Measurements from ENCODE around the gene IL1B.
"Not testable (repeated sequence)": the region's sequence is repeated elsewhere in the genome, so short reads cannot be mapped to it uniquely, and the experiment has no call there.

IL1B gene

GRCh38 chr2:112849956-112850355, 13.4 kb upstream of the IL1B start:
- DNase-seq: no peak

GRCh38 chr2:112848833-112849232, 12.3 kb upstream of the IL1B start:
- no peak for DNase-seq

- no peak for DNase-seq
Observed at GRCh38 chr2:112846031-112846430, 9.5 kb upstream of the IL1B start.

- DNase-seq: no peak
Observed at GRCh38 chr2:112843836-112844235, 7.3 kb upstream of the IL1B start.

GRCh38 chr2:112843288-112843687, 6.7 kb upstream of the IL1B start:
- no peak for DNase-seq

- DNase-seq: no peak
Observed at GRCh38 chr2:112841295-112842044, 4.9 kb upstream of the IL1B start.

GRCh38 chr2:112840068-112840445, 3.5 kb upstream of the IL1B start:
- no peak for DNase-seq

- no peak for DNase-seq
Observed at GRCh38 chr2:112839407-112840067, 3.0 kb upstream of the IL1B start.

- DNase-seq: no peak
Observed at GRCh38 chr2:112836163-112836560, 417 bp downstream of the IL1B start.

GRCh38 chr2:112835536-112836162, 930 bp downstream of the IL1B start:
- DNase-seq: no peak

- DNase-seq: no peak
Observed at GRCh38 chr2:112835061-112835501, 1.5 kb downstream of the IL1B start.

- no peak for DNase-seq
Observed at GRCh38 chr2:112834396-112835037, 2.1 kb downstream of the IL1B start.

GRCh38 chr2:112833976-112834375, 2.6 kb downstream of the IL1B start:
- DNase-seq: no peak

GRCh38 chr2:112833639-112833931, 3.0 kb downstream of the IL1B start:
- not testable (repeated sequence) for DNase-seq

- DNase-seq: no peak
Observed at GRCh38 chr2:112832841-112833638, 3.5 kb downstream of the IL1B start.

GRCh38 chr2:112831946-112832840, 4.4 kb downstream of the IL1B start:
- no peak for DNase-seq

- DNase-seq: no peak
Observed at GRCh38 chr2:112831513-112831845, 5.1 kb downstream of the IL1B start.

GRCh38 chr2:112830682-112831512, 5.7 kb downstream of the IL1B start:
- DNase-seq: no peak

- no peak for DNase-seq
Observed at GRCh38 chr2:112829961-112830681, 6.5 kb downstream of the IL1B start.
